ENCODE data around the gene OSBPL7.

The OSBPL7 gene

GRCh38 chr17:47823519-47823918, 1.9 kb upstream of the OSBPL7 start:
- DNase-seq (ENCODE audit: low read depth in 2 of 2) = no peak

- DNase-seq (ENCODE audit: low read depth in 2 of 2) = no peak
Measured at GRCh38 chr17:47822785-47823184, 1.2 kb upstream of the OSBPL7 start.

- no peak for DNase-seq (ENCODE audit: low read depth in 2 of 2)
Measured at GRCh38 chr17:47821031-47821423, 567 bp downstream of the OSBPL7 start.

- DNase-seq (ENCODE audit: low read depth in 2 of 2) = no peak
Measured at GRCh38 chr17:47820033-47820789, 1.4 kb downstream of the OSBPL7 start.

- DNase-seq (ENCODE audit: low read depth in 2 of 2) = no peak
Measured at GRCh38 chr17:47819475-47819874, 2.1 kb downstream of the OSBPL7 start.

GRCh38 chr17:47818002-47818695, 3.4 kb downstream of the OSBPL7 start:
- DNase-seq (ENCODE audit: low read depth in 2 of 2) = no peak

GRCh38 chr17:47816947-47817346, 4.6 kb downstream of the OSBPL7 start:
- no peak for DNase-seq (ENCODE audit: low read depth in 2 of 2)

- no peak for DNase-seq (ENCODE audit: low read depth in 2 of 2)
Measured at GRCh38 chr17:47816111-47816735, 5.4 kb downstream of the OSBPL7 start.

- DNase-seq (ENCODE audit: low read depth in 2 of 2) = no peak
Measured at GRCh38 chr17:47815106-47815918, 6.3 kb downstream of the OSBPL7 start.

GRCh38 chr17:47813512-47814031, 8.0 kb downstream of the OSBPL7 start:
- DNase-seq (ENCODE audit: low read depth in 2 of 2) = no peak

- no peak for DNase-seq (ENCODE audit: low read depth in 2 of 2)
Measured at GRCh38 chr17:47813077-47813476, 8.5 kb downstream of the OSBPL7 start.

GRCh38 chr17:47812146-47812920, 9.3 kb downstream of the OSBPL7 start:
- no peak for DNase-seq (ENCODE audit: low read depth in 2 of 2)

- DNase-seq (ENCODE audit: low read depth in 2 of 2) = no peak
Measured at GRCh38 chr17:47811709-47812108, 9.9 kb downstream of the OSBPL7 start.

GRCh38 chr17:47810901-47811635, 10.5 kb downstream of the OSBPL7 start:
- DNase-seq (ENCODE audit: low read depth in 2 of 2) = no peak

GRCh38 chr17:47810200-47810821, 11.3 kb downstream of the OSBPL7 start:
- DNase-seq (ENCODE audit: low read depth in 2 of 2) = peak; percentile 60 to 65

GRCh38 chr17:47808830-47809480, 12.6 kb downstream of the OSBPL7 start:
- no peak for DNase-seq (ENCODE audit: low read depth in 2 of 2)

GRCh38 chr17:47808036-47808829, 13.4 kb downstream of the OSBPL7 start:
- DNase-seq (ENCODE audit: low read depth in 2 of 2) = no peak

GRCh38 chr17:47807421-47807820, 14.2 kb downstream of the OSBPL7 start:
- DNase-seq (ENCODE audit: low read depth in 2 of 2) = no peak

- no peak for DNase-seq (ENCODE audit: low read depth in 2 of 2)
Measured at GRCh38 chr17:47806913-47807255, 14.7 kb downstream of the OSBPL7 start.
